ENCODE results near the gene TRDN.

DNA sequence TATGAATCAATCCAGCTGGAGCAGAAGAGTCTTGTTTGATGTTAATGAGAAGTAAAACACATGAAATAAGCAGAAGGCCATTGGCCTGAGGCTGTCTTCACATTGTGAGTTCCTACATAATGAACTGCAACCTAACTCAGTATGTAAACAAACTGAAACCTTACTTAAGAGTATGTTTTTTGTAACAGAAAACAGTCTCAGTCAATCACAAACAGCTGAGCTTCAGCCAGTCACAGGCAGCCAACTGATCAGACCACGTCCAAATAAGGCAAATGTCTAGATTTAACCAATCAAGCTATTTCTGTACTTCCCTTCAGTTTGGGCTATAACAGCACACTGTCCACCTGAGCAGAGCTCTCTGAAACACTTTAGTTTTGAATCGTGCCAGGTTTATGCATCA lies 234.7 kb downstream of the TRDN start:
- TF ChIP-seq, protein P1, sequence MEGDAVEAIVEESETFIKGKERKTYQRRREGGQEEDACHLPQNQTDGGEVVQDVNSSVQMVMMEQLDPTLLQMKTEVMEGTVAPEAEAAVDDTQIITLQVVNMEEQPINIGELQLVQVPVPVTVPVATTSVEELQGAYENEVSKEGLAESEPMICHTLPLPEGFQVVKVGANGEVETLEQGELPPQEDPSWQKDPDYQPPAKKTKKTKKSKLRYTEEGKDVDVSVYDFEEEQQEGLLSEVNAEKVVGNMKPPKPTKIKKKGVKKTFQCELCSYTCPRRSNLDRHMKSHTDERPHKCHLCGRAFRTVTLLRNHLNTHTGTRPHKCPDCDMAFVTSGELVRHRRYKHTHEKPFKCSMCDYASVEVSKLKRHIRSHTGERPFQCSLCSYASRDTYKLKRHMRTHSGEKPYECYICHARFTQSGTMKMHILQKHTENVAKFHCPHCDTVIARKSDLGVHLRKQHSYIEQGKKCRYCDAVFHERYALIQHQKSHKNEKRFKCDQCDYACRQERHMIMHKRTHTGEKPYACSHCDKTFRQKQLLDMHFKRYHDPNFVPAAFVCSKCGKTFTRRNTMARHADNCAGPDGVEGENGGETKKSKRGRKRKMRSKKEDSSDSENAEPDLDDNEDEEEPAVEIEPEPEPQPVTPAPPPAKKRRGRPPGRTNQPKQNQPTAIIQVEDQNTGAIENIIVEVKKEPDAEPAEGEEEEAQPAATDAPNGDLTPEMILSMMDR (IDR thresholded peaks at IDR 0.05), result no peak
- TF ChIP-seq POLR2A (IDR thresholded peaks at IDR 0.05), result no peak
